Loucy (cell line): ENCODE results near the gene IFT74.

Source experiments
- H2AFZ ChIP-seq: fragments of 200-600 bp; sonication (generic); 2 replicates; pipeline ENCODE4 v1.6.0; 2016; ENCODE audit warnings: antibody characterized with exemption, mild to moderate bottlenecking, low read length, moderate library complexity
- H3F3A ChIP-seq: fragments of 200-600 bp; 2 replicates; pipeline ENCODE4 v1.6.0; 2016; ENCODE audit warnings: antibody characterized with exemption, low read depth, mild to moderate bottlenecking
- H3K27me3 ChIP-seq: fragments of 200-600 bp; sonication (generic); 2 replicates; pipeline ENCODE4 v1.6.1; 2014; ENCODE audit warnings: low read length, mild to moderate bottlenecking; ENCODE audit not compliant: insufficient read depth, poor library complexity, severe bottlenecking
- H3K36me3 ChIP-seq: fragments of 200-600 bp; sonication (generic); 2 replicates; pipeline ENCODE4 v1.6.1; 2016; ENCODE audit warnings: low read length; ENCODE audit not compliant: insufficient read depth
- H3K4me1 ChIP-seq: fragments of 200-600 bp; sonication (generic); 2 replicates; pipeline ENCODE4 v1.5.1; 2014; ENCODE audit warnings: low read length, mild to moderate bottlenecking; ENCODE audit not compliant: insufficient read depth, poor library complexity, severe bottlenecking
- H3K4me2 ChIP-seq: fragments of 200-600 bp; sonication (generic); 2 replicates; pipeline ENCODE4 v1.6.0; 2014; ENCODE audit warnings: antibody characterized with exemption, low read length, low read depth, mild to moderate bottlenecking; ENCODE audit not compliant: poor library complexity, severe bottlenecking
- H3K4me3 ChIP-seq: fragments of 200-600 bp; sonication (generic); 2 replicates; pipeline ENCODE4 v1.5.1; 2014; ENCODE audit warnings: low read length, mild to moderate bottlenecking, mixed read lengths; ENCODE audit not compliant: poor library complexity, severe bottlenecking
- H3K79me2 ChIP-seq: fragments of 200-600 bp; sonication (generic); 2 replicates; pipeline ENCODE4 v1.6.1; 2014; ENCODE audit warnings: low read length; ENCODE audit not compliant: insufficient read depth
- H3K9ac ChIP-seq: fragments of 200-600 bp; sonication (generic); 2 replicates; pipeline ENCODE4 v1.6.0; 2014; ENCODE audit warnings: mild to moderate bottlenecking, low read depth, low read length, moderate library complexity; ENCODE audit not compliant: poor library complexity, severe bottlenecking
- H3K9me2 ChIP-seq: fragments of 200-600 bp; sonication (generic); replicated peaks from 2 replicates; pipeline ENCODE4 v1.6.1; 2016; ENCODE audit warnings: low read depth, low read length, mixed read lengths
- H3K9me3 ChIP-seq: fragments of 200-600 bp; sonication (generic); 2 replicates; pipeline ENCODE4 v1.6.1; 2014; ENCODE audit warnings: mild to moderate bottlenecking, antibody characterized with exemption, low read length, low read depth; ENCODE audit not compliant: insufficient read depth
- H4K20me1 ChIP-seq: fragments of 200-600 bp; sonication (generic); 2 replicates; pipeline ENCODE4 v1.6.0; 2014; ENCODE audit warnings: antibody characterized with exemption, low read length, mild to moderate bottlenecking; ENCODE audit not compliant: insufficient read depth, poor library complexity, severe bottlenecking
- CTCF ChIP-seq: fragments of 200-600 bp; sonication (generic); conservative IDR thresholded peaks from 2 replicates; pipeline ENCODE4 v1.5.1; 2014; ENCODE audit warnings: mild to moderate bottlenecking, antibody characterized with exemption, low read length
- EZH2phosphoT487 ChIP-seq: fragments of 200-600 bp; IDR thresholded peaks from 2 replicates; pipeline ENCODE4 v1.6.1; 2018; ENCODE audit warnings: antibody characterized with exemption, mild to moderate bottlenecking, moderate library complexity, borderline replicate concordance

IFT74 gene

GRCh38 chr9:26955222-26955903, 849 bp upstream of the IFT74 start:
- peak overlapping the region; percentile 74 for H3K4me2 ChIP-seq
- H3K9me2 ChIP-seq, result no peaks in the 10 kb centered on the region
- TF ChIP-seq EZH2phosphoT487 (no peak), CTCF (no peak)
- peak overlapping the region; percentile 92 for H3K9ac ChIP-seq
- peak overlapping the region; percentile 87 for H3K4me3 ChIP-seq
- no peaks in the 10 kb centered on the region for H4K20me1 ChIP-seq
- H3K9me3 ChIP-seq, result no peaks in the 10 kb centered on the region
- peaks cover 18% of the 10 kb centered on the region for H3K4me1 ChIP-seq
- H3F3A ChIP-seq, result no peaks in the 10 kb centered on the region
- peak overlapping the region; percentile 98 for H2AFZ ChIP-seq
- peaks cover 6% of the 10 kb centered on the region for H3K27me3 ChIP-seq
- peaks cover 10% of the 10 kb centered on the region for H3K79me2 ChIP-seq
- no peaks in the 10 kb centered on the region for H3K36me3 ChIP-seq

GRCh38 chr9:26956860-26957233, 635 bp downstream of the IFT74 start:
- H3K9me2 ChIP-seq, result no peaks in the 10 kb centered on the region
- peak overlapping the region; percentile 92 for H3K9ac ChIP-seq
- TF ChIP-seq CTCF (no peak), EZH2phosphoT487 (no peak)
- no peaks in the 10 kb centered on the region for H3K9me3 ChIP-seq
- H3K4me1 ChIP-seq, result peaks cover 20% of the 10 kb centered on the region
- H2AFZ ChIP-seq, result peak overlapping the region; percentile 98
- no peaks in the 10 kb centered on the region for H3F3A ChIP-seq
- peak overlapping the region; percentile 74 for H3K4me2 ChIP-seq
- peaks cover 10% of the 10 kb centered on the region for H3K79me2 ChIP-seq
- no peaks in the 10 kb centered on the region for H3K36me3 ChIP-seq
- peak overlapping the region; percentile 87 for H3K4me3 ChIP-seq
- no peaks in the 10 kb centered on the region for H3K27me3 ChIP-seq
- no peaks in the 10 kb centered on the region for H4K20me1 ChIP-seq

GRCh38 chr9:26971721-26972120, 15.5 kb downstream of the IFT74 start:
- Histone ChIP-seq H2AFZ (no peak overlapping the region), H3K9me3 (no peaks in the 10 kb centered on the region), H3K79me2 (no peaks in the 10 kb centered on the region), H3K9ac (no peak overlapping the region), H3F3A (no peaks in the 10 kb centered on the region), H3K27me3 (no peaks in the 10 kb centered on the region), H3K9me2 (no peaks in the 10 kb centered on the region), H4K20me1 (no peaks in the 10 kb centered on the region), H3K4me2 (no peak overlapping the region), H3K36me3 (no peaks in the 10 kb centered on the region), H3K4me3 (no peak overlapping the region), H3K4me1 (no peaks in the 10 kb centered on the region)
- TF ChIP-seq EZH2phosphoT487 (no peak), CTCF (no peak)
